Stimulated activated CD8-positive, alpha-beta memory T cell treated with anti-CD3 and anti-CD28 coated beads, Interleukin-7, amount 100 ng/mL, for 4 hours (primary cell): ENCODE measurements around the gene KCNG2.

Experiments used
- DNase-seq, 2 donors: peaks; one replicate each; pipeline ENCODE4 v3.0.0-alpha.2; 2020; ENCODE audit warnings: low read depth in 2 of 2

KCNG2 gene

DNA sequence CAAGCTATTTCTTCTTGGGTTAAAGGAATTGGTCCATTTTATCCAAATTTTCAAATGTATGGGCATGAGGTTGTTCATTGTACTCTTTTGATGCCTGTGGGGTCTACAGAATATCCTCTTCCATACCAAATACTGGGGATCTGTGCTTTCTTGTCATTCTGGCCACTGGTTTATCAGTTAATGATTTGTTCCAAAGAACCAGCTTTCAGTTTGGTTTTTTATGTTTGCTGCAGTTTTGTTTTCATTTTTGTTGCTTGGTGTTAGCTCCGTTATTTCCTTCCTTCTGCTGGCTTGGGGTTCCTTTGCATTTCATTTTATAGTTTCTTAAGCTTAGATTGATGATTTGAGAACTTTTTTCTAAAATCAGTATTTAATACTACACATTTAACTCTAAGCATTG lies 108.3 kb downstream of the KCNG2 start:
- no peak for DNase-seq

DNA sequence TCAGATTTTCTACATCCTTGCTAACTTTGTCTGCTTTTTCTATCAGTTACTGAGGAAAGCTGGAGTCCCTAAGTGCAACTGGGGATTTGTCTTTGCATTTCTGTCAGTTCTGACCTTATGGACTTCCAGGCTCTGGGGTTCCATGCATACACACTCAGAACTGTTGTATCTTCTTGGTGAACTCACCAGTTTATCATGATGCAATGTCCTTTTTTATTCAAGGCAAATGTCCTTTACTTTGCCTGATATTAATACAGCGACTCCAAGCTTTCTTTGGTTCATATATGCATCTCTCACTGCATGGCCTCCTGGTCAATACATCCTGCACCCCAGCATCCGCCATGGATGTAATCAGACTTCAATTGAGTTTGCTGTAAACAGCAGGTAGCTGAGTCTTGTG lies 109.0 kb downstream of the KCNG2 start:
- DNase-seq = no peak

DNA sequence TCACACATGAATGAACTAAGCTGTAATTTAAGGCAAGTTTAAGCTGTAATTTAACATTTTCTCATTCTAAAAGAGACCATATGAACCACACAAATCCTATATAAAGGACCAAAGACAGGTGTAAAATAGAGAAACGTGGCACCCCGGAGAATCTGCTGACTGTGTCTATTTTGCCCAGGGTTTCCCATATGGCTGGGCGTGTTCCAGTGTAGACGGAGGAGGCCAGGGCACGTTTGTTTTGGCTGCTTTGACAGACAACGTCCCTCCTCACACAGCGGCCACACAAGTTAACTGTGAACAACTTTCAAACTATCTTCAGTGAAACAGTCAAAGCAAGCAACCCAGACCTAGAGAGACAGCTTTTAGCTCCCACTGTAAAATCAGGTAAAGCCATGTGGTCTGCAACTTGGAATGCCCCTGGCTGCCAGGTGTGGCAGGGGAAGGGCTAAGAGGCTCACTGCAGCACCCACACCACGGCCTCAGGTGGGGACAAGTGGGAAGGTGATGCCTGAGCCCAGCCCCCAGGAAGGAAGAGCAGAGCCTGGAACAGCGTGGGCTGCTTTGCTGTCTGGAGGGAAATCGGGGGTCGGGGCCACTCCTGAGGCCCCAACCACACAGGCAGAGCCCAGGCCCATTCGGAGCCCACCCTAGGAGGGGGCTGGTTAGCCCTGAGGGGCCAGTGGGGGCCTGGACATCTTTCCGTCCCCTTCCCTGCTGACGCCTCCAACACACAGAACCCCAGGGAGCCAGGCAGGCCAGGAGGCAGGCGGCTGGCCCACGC lies 113.0 kb downstream of the KCNG2 start:
- no peak for DNase-seq

DNA sequence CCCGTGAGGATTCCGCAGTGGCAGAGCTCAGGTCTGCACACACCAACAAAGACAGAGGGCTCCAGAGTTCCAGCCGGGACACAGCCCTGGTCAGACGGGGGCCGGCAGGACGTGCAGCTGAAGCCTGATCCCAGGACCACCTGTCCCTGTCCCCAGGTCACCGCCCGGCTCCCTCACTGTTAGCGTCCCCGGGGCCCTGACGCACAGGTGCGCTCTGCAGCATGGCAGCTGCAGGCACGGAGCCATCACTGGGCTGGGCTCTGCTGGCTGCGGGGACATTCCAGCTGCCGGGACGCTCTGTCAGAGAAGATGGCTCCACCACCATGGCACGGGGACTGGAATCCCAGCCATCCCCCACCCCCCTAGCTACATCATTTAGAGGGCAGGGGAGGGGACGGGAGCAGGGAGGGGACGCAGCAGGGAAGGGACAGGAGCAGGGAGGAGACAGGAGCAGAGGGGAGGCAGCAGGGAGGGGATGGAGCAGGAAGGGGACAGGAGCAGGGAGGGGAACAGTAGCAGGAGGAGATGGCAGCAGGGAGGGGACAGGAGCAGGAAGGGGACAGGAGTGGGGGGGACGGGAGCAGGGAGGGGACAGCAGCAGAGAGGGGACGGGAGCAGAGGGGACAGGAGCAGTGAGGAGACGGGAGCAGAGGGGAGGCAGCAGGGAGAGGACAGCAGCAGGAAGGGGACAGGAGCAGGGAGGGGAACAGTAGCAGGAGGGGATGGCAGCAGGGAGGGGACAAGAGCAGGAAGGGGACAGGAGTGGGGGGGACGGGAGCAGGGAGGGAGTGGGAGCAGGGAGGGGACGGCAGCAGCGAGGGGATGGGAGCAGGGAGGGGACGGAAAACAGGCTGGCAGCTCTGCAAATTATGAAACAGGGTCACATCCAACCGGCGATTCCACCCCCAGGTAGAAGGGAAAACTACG lies 113.9 kb downstream of the KCNG2 start:
- no peak for DNase-seq

DNA sequence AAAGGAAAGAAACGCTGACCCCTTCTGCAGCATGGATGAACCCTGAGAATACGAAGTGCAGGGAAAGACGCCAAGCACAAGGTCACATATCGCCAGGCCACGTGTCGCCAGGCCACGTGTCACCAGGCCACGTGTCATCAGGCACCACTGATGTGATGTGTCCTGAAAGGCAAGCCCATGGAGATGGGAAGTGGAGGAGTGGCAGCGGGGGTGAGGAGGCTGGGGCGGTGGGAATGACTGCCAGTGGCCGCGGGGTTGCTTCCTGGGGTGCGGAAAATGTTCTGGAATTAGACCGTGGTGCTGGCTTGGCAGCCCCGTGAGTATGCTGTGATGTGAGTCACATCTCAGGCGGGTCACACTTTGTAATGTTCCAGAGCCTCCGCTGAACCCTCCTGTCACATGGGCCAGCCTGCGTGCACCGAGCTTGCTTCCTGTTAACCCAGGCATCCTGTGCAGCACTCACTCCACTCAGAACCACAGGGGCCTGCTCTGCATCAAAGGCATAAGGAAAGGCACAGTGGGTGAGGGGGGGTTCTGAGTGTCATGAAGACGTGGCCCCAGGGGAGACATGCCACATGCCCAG lies 114.8 kb downstream of the KCNG2 start:
- DNase-seq = peak; percentile 25 to 34

GRCh38 chr18:79912994-79913831 lies 115.5 kb downstream of the KCNG2 start:
- DNase-seq = no peak

DNA sequence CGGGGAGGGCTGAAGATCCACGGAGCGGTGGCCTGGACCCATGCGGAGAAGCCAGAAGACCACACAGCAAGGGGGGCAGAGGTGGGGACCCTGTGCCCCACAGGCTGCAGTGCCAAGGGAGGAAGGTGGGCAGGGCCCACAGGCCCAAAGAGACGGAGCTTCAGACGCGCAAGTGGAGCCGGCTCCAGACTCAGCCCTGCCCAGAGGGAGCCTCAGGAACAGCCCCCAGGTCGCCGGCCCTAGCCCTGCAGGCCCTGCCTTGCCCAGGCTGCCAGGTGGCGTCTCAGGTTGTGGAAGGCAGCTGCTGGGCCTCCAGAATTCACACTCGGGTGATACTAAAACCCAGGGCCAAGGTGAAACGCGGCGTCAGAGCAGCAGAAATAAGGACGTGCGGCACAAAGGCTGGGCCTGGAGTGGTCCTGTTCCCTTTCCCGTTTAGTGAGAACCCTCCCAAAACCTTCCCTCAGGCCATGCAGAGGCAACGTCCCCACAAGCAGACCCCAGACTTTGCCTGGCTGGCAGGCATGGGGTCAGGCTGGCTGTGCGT lies 116.9 kb downstream of the KCNG2 start:
- DNase-seq = no peak

DNA sequence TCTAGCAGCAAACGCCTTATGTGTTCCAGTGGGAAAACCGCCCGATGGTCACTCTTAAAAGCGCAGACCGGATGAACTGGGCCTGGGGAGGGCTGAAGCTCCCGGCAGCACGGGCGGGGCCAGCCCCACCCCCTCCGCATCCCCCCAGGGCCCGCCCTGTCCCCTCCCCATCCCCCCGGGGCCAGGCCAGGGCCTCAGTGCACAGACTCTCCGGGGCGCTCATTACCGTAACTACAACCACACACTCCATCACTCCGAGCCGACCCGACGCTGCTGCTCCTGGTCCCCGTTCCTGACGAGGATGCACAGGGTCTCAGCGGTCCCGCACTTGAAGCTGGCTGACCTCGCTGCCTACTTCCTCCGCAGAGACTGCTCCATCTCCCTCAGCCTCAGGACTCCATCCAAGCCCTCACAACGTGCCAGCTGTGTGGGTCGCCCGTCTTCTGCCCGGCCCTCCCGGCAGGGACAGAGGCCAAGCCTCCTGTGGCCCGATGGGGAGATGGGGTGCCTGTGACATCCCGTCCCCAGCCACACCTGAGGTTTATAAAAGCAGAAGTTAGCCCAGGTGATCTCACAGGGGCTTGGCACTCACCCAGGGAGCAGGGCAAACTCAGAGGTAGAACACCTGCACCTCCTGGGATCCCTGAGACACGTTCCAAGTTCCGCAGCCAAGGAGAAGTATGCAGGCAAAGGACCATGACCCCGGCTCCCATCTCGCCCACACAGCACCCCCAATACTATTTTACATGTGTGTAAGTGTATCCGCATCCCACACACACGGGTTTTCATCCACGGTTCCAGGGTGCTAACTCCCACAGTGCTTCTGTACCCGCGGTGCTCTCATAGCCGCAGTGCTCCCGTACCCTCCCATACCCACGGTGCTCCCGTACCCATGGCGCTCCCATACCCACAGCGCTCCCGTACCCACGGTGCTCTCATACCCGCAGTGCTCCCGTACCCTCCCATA lies 117.7 kb downstream of the KCNG2 start:
- no peak for DNase-seq

DNA sequence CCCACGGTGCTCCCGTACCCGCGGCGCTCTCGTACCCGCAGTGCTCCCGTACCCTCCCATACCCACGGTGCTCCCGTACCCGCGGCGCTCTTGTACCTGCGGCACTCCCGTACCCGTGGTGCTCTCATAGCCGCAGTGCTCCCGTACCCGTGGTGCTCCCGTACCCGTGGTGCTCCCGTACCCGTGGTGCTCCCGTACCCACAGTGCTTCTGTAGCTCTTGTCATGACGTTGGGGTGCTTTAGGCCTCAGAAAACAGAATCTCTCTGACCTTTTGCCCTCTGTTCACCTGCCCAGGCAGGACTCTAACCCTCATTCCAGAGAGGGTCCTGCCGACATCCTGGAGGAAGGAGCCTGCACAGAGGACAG lies 118.4 kb downstream of the KCNG2 start:
- DNase-seq = no peak

DNA sequence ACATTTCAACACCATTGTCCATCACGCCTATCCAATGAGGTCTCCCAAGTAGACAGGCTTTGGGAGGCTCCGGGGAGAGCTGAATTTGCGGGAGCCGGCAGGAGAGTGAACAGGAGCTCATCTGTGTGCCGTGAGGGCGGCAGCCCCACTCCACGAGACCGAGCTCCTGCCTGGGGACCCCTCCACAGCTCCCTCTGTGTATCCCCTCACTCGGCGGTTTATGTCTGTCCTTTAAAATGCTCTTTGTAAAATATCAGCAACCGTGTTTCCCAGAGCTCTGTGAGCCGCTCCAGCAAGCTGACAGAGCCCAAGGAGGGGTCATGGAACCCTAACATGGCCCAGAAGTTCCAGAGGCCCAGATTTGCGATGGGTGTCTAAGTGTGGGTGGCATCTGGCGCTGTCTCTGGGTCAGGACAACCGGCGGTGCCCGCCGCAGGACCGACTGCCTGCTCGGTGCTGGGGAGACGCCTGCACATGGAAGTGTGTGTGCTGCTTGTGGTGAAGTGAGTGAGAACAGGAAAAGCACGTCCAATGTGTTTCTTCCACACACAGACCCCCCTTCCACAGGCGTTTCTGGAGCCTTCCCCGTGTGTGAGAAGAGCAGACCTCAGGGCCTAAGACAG lies 118.9 kb downstream of the KCNG2 start:
- DNase-seq = no peak

DNA sequence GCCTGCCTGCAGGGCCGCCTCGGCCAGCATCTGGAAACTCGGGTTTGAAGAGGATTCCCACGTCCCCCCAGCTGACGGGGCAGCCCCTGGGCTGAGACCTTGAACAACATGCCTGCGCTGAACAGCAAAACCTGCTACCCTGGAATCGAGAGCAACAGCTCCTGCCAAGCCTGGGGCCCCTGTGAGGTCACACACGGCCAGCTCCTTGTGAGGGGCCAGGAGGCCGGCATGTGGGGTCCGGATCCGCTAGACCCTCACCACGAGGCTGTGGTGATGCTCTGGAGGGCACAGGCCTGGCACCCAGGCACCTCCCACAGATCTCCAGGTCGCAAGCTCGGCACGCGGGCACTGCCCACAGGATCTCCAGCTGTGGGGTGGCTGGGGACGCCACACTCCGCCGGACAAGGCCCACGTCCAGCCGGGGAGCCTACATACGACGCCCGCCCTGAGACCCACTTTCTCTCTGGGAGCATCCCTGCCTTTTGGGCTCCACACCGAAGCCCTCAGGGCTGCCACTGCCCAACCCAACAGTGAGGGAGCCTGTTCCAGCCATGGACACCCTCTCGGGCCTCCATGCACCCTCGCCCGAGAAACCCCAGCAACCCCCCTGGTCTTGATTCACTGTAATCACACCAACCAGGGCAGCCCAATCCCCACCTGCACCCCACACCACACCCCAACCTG lies 119.6 kb downstream of the KCNG2 start:
- no peak for DNase-seq

DNA sequence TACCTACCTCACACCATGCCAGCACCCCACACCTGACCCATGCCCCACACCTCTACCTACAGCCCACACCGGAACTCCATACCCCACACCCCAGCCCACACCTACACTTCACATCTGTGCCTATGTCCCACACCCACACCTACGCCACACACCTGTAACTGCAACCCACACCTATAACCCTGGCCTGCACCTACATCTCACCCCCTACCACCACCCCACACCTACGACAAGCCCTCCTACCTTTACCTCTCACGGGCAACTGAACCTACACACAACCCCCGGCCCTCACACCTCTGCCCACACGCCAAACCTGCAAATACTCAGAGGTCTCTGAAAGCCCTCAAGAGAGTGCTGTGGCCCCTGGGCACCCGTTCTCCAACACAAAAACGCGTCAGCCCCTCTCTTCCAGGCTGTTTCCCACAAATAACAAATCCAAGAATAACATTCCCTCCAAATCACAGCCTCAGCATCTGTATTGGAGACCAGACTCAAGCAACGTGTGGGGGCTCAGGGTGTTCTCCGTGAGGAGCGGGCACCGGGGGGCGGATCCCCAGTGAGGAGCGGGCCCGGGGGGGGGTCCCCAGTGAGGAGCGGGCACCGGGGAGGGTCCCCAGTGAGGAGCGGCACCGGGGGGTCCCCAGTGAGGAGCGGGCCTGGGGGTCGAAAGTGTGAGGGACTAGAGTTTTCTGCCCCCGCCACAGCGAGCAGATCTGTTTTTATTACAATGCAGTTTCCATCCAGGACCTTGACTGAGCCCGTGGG lies 120.3 kb downstream of the KCNG2 start:
- DNase-seq = no peak

- DNase-seq = no peak
These were observed 120.9 kb downstream of the KCNG2 start for GRCh38 chr18:79918615-79919011.

DNA sequence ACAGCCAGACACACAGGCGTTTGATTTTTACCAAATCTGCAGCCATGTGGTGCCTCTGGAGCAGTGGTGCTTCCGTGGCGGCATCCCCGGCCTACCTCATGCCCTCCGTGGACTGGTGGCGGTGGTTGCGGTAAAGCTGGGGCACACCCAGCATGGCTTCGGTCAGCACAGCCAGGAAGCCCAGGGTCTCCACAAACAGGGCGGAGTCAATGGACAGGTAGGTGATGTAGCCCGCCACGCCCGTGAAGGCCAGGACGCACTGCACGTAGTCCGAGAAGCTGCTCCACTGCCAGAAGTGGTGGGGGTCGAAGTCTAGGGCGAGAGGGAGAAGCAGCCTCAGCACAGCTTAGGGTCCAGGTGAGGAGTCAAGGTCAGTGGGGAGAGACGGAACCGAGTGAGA lies 121.4 kb downstream of the KCNG2 start:
- no peak for DNase-seq

- DNase-seq = no peak
These were observed 124.5 kb downstream of the KCNG2 start for GRCh38 chr18:79921984-79922965.

DNA sequence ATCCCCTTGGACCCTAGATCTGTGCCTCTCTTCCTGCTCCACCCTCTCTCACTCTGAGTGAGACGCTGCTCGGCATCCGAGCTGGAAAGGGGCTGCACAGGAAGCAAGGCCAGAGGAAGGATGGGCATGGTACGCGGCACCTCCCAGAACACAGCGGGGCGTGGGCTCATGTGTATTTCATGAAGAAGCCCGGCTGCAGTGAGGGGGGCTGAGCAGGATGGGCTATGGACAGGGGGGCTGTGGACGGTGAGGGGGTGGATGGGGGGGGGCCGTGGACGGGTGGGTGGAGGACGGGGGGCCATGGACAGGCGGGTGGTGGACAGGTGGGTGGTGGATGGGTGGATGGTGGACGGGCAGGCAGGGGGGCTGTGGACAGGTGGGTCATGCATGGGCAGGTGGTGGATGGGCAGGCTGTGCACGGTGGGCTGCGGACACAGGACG lies 125.3 kb downstream of the KCNG2 start:
- no peak for DNase-seq

GRCh38 chr18:79923896-79924585 lies 126.3 kb downstream of the KCNG2 start:
- no peak for DNase-seq
